ENCODE results near the gene GREB1.
"Not testable (repeated sequence)": the region's sequence is repeated elsewhere in the genome, so short reads cannot be mapped to it uniquely, and the experiment has no call there.

GREB1 gene

GRCh38 chr2:11646530-11646929, 112.7 kb downstream of the GREB1 start:
- DNase-seq: no peak

DNA sequence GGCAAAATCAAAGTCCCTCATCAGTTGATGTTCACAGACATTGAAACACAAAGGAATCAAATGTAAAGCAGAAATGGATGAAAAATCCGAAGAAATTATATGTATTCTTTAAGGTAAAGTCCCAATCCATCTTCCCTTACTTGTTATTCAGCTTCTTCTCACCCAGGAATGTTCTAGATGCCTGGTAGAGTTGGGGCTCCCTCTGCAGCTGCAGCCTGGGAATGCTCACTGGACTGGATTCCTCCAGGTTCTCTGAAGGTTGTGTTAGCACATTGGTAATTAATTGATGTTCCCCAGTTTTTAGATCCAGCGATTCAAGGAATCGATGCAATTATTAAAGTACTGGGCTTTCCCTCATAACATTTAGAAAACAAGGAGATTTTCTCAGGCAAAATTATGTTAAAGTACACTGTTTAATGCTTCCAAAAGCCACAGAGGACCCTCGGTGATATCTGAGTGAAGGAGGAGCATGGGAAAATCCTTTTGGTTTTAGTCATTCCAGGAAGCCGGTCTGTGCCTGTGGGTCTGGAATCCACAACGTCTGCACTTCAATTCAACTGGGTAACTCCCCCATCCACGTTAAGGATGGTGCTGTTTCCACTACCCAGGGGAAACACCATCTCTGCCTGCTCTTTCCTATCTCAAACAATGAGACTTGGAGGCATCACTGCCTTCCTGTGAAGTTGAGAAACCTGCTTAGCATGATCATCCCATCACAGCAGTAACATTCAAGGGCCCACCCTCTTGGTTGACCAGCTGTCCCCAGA, 114.2 kb downstream of the GREB1 start:
- DNase-seq: no peak

DNA sequence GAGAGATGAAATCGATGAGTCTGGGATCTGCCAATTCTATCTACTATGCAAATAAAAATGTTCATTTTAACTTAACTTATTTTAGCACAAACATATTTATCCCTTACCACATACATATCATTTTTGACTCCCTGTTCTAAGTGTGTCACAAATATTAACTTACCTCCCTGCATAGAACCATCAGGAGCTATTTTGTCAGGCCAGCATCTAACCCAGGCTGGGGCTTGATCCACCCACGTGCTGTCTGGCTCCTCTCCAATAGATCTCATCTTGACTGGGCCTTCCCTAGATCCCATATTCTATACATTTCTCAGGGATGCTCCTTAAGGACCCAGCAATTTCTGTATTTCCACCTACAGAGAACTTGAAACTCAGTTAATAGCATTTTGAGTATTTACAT, 115.2 kb downstream of the GREB1 start:
- DNase-seq: no peak

DNA sequence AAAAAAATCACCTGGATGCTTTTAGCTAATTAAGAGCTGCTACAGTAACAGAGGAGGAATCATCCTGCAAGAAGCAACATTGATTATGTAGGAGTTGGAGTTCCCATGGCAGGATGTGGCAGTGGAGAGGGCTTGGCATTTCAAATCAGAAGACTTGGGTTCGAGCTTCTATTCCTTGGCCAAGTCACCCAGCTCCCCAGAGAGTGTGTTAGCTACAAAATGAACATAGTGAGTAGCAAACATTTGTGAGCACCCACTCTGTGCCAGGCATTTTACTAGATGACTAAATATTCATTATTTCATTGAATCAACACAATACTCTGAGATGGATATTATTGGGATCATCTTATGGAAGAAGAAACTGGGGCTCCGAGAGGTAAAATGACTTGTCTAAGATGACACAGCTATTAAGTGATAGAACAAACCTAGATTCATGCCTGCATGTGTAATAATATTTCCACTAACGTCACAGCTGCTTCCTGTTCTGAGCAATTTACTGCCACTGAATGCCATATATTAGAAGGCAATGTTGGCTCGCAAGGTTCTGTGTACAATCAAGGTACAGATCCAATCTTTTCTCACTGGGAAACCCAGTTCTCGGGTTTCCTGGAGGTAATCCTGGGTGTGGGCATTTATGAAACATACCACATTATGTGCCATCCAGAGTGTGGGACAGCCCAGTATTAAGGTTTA, 118.2 kb downstream of the GREB1 start:
- DNase-seq: no peak

GRCh38 chr2:11652553-11652952, 118.7 kb downstream of the GREB1 start:
- no peak for DNase-seq

DNA sequence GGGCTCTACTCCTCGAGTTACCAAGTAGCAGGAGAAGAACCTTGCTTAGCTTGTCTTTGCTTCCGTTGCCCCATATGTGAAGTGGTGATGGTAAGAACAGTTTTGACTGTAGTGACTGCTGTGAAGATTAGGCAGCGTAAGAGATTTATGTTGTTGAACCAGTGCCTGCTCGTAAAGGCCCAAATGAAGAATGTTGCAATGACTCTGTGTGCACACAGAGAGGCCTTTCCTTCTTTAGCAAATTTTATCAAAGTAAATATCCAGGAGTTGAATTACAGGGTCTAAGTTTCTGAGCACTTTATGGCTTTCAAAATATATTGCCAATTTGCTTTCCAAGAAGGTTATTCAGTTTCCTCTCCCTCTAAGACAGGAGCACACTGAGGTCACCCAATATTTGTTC, 121.7 kb downstream of the GREB1 start:
- DNase-seq: no peak

DNA sequence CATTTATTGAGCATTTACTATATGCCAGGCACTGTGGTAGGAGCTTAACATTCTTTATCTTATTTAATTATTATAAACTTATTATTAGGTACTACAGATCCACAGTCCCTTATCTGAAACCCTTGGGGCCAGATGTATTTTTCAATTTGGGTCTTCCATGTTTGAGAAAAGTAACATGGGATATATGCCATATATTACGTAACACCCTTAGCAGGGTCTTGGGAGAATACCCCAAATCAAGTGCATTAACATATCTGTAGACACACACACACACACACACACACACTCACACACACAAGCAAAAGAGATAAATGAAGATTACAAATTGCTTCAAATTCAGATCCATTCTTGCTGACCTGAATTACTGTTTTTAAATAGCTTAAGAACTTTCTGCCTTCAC, 122.4 kb downstream of the GREB1 start:
- no peak for DNase-seq

- no peak for DNase-seq
These were observed 122.8 kb downstream of the GREB1 start for GRCh38 chr2:11656671-11657101.

DNA sequence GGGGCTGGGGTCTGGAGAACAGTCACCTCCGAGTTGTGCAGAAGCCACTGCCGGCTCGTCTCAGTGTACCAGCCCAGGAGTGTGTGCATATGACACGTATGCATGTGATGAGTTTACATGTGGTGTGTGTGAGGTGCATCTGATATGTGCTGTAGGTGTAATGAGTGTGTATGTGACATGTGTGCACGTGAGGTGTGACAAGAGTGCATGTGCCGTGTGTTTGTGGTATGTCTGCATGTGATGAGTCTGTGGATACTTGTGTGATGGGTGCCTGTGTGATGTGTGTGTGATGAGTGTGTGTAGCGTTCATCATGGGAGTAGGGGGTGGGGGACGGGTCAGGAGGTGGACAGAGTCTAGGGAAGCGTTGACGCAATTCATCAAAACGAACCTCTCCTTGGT, 123.3 kb downstream of the GREB1 start:
- no peak for DNase-seq

GRCh38 chr2:11657646-11658045, 123.8 kb downstream of the GREB1 start:
- no peak for DNase-seq

GRCh38 chr2:11658208-11659114, 124.6 kb downstream of the GREB1 start:
- no peak for DNase-seq

DNA sequence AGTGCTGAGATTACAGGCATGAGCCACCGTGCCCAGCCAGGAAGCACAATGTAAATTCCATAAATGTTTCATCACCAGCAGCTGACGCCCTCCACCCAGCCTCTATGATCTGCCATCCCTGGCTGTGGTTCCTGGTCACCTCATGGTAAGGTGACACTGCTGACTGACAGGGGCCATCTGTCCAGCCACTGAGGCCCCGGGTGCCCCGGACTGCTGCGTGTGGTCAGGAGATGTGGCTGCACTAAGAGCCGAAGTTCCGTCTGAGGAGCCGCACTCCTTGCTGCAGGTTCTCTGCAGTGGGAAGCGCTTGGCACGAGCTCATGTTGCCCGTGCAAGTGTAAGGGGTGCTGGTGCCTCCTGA, 125.2 kb downstream of the GREB1 start:
- DNase-seq: no peak

DNA sequence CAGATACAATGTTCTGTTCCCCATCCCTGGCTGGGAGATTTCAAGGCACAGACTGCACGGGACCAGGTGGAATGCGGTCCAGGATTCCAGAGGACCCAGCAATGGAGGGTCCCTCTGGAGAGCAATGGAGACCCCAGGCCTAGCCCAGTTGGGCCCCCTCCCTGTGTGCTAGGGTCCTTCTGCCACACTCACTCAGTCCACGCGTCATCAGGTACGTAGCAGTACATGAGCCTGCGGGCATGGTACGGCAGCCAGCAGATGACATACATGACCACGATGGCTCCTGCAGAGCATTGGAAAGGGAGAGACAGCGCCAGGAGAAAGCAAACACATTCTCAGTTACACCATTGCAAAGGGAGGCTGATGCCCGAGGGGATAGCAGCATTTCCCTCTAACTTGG, 126.0 kb downstream of the GREB1 start:
- DNase-seq: no peak

DNA sequence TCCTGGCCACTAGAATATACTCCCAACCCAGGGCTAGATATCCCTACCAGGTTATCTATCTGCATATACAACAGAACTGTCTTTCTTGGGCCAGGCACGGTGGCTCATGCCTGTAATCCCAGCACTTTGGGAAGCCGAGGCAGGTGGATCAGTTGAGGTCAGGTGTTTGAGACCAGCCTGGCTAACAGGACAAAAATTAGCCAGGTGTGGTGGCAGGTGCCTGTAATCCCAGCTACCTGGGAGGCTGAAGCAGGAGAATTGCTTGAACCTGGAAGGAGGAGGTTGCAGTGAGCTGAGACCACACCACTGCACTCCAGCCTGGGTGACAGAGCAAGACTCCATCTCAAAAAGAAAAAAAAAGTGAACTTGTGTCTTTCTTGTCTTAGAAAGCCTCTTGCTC, 126.6 kb downstream of the GREB1 start:
- DNase-seq: not testable (repeated sequence)

DNA sequence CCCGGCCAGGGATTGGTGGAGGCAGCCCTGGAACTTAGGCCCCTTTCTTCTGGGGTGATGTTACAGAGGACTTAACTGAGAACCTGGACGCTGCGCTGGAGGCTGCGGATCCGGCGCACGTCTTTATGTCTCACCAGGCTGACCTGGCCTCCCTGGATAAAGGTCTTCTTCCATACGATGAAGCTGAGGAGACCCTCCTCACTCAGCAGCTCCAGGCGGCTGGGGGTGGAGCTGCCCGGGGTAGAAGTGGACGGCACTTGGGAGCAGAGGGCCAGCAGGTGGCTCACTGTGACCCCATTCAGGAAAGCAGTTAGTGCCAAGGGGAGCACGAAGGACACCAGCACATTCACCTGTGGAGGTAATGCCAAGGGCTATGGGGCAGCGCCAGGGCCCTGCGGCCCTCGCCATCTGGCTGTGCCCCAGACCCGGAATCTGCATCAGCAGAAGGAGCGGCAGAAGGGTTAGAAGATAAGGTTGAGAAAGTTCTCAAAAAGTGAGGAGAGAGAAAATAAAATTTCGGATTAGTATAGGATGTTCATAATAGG, 128.1 kb downstream of the GREB1 start:
- no peak for DNase-seq

GRCh38 chr2:11662882-11663281, 129.0 kb downstream of the GREB1 start:
- no peak for DNase-seq

- DNase-seq: no peak
These were observed 129.6 kb downstream of the GREB1 start for GRCh38 chr2:11663427-11663826.

DNA sequence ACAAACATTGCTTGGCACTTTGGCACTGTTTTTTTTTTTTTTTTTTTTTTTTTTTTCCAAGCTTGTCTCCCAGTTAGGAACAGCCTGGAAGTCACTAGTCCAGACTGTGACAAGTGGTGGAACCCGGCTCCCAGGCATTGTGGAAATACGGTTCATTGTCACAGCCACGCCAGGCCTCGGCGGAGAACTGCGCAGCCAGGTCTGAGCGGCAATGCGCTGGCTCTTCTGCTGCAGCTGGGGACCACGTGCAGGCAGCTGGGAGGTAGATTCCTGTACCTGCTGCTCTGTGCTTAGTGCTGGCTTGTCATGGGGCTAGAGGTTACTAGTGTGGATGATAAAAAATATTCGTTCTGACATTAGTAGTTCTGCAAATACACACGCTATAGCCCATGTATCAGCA, 131.2 kb downstream of the GREB1 start:
- DNase-seq: no peak

GRCh38 chr2:11665510-11666362, 131.9 kb downstream of the GREB1 start:
- no peak for DNase-seq

- no peak for DNase-seq
These were observed 133.3 kb downstream of the GREB1 start for GRCh38 chr2:11667194-11667593.

DNA sequence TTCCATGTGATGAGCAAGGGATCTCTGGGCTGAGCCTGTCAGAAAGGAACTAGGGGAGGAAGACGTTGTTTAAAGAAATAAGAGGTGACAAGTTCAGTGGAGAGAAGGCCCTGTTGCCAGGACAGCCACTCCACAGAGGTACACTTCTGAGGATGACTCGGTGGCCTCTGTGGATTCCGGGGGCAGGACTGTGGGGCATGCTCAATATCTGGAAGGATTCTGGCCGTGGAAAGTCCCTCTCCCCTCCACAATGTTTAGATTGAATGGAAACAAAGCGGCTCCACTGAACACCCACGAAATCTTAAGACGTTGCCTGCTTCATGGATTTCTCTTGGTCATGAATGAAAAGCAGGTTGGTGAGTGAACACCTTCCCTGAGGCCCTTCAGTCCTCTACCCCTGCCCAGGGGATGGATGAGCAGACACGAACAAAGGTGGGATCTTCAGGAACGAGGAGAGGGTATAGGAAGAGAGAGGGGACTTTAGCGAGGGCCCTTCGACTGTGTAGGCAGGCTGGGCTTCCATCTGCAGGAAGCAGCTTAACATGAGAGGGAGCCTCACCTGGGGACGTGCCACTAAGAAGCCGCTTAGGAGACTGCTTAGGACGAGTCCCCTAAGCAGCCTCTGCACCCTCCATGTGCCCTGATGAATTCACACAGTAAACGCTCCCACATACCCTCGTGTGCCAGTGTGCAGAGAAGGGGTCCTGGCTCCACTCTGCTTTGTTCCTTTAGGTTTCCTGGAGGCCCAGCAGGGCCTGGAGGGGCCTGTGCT, 134.2 kb downstream of the GREB1 start:
- no peak for DNase-seq

Data from NCI-H446 (cell line).